ENCODE data around the gene BOD1L2.

Gene BOD1L2

DNA sequence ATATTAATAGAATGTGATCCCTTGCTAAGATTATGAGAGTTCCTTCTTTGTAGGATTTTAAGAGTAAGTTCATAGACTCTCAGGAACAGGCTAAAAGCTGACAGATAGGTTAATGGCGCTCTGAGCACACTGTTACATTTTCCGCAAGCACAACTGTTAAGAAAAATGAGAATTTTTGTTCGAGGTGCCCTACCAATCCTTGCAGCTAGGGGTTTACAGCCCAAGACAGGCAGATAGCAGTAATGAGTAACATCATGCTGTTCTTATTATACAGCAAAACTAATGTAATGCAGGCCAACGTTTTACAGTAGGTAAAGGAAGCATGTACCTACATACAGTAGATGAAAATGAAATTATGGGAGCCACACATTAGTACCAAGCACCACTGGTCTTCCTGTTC, 11.2 kb upstream of the BOD1L2 start:
- DNase-seq (ENCODE audit: low spot score): no peak
- H4K8ac ChIP-seq (ENCODE audit: low read depth, low read length): no peak overlapping the region
- no CpG with 5 or more reads among the region's 4 CpGs for WGBS, 2 donors (ENCODE audit: extremely low coverage in 2 of 2, insufficient read length in 2 of 2, insufficient replicate concordance in 1 of 2)

DNA sequence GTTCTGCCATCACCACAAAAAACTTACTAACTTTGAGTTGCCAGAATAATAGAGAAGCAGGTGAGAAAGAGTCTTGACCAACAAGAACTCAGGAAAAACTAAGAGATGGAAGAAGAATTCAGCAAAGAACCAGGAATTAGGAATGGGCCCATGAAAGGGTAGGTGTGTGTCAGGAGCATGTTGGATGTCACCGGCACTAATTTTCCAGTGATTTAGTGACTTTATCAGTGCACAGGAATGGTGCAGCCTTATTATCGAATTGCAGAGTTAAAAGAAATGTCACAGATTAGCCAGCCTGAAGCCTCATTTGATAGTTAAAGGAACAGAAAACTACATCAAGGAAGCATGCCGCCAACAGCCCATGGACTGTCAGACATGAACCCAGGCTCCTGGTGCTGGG, 9.0 kb upstream of the BOD1L2 start:
- Histone ChIP-seq H2BK120ac (ENCODE audit: low read depth, low read length) (no peak overlapping the region), H3K4me2 (ENCODE audit: insufficient read depth, low read length, poor library complexity, severe bottlenecking) (no peak overlapping the region), H3K9me3 (replicated peaks in 1 of 2; ENCODE audit: control insufficient read depth in 2 of 2, insufficient read depth in 1 of 2, low read depth in 1 of 2, low read length in 2 of 2) (no peaks in the 10 kb centered on the region), H3K18ac (ENCODE audit: low read length) (no peak overlapping the region), H3K36me3 (replicated peaks in 1 of 2; ENCODE audit: control insufficient read depth in 2 of 2, insufficient read depth in 2 of 2, low read length in 2 of 2) (no peaks in the 10 kb centered on the region), H2AK5ac (ENCODE audit: low read depth, low read length) (no peak overlapping the region), H2BK5ac (ENCODE audit: low read length) (no peak overlapping the region), H2BK12ac (ENCODE audit: low read length) (no peak overlapping the region), H4K91ac (ENCODE audit: low read depth, low read length, poor library complexity) (no peak overlapping the region), H3K4me1 (ENCODE audit: control insufficient read depth in 2 of 2, insufficient read depth in 1 of 2, low read depth in 1 of 2, low read length in 2 of 2) (peaks cover 2 to 5% of the 10 kb centered on the region in 2 donors), H2BK15ac (ENCODE audit: low read length) (no peak overlapping the region), H2AFZ (ENCODE audit: low read length) (no peak overlapping the region), H3K14ac (ENCODE audit: low read length) (no peak overlapping the region), H3K9ac (ENCODE audit: low read depth, low read length, poor library complexity) (no peak overlapping the region), H4K8ac (ENCODE audit: low read depth, low read length) (no peak overlapping the region), H3K27ac (replicated peaks; ENCODE audit: low read length) (no peak overlapping the region), H3K79me1 (ENCODE audit: low read depth, low read length) (no peaks in the 10 kb centered on the region), H3K23ac (ENCODE audit: low read depth, low read length, poor library complexity) (no peak overlapping the region), H3K4ac (ENCODE audit: low read length) (no peak overlapping the region), H3K27me3 (ENCODE audit: control insufficient read depth in 3 of 3, insufficient read depth in 3 of 3, low read depth in 1 of 3, low read length in 3 of 3) (no peaks in the 10 kb centered on the region), H3K4me3 (ENCODE audit: low read length in 2 of 2) (no peak overlapping the region)
- no peak for DNase-seq (ENCODE audit: low spot score)
- WGBS, 2 donors (ENCODE audit: extremely low coverage in 2 of 2, insufficient read length in 2 of 2, insufficient replicate concordance in 1 of 2): no CpG with 5 or more reads among the region's 3 CpGs

More for the DNA sequence above, 11.2 kb upstream of the BOD1L2 start:
- Histone ChIP-seq H3K4me2 (ENCODE audit: insufficient read depth, low read length, poor library complexity, severe bottlenecking) (no peak overlapping the region), H3K4me1 (ENCODE audit: control insufficient read depth in 2 of 2, insufficient read depth in 1 of 2, low read depth in 1 of 2, low read length in 2 of 2) (peaks cover 2 to 5% of the 10 kb centered on the region in 2 donors), H3K36me3 (replicated peaks in 1 of 2; ENCODE audit: control insufficient read depth in 2 of 2, insufficient read depth in 2 of 2, low read length in 2 of 2) (no peaks in the 10 kb centered on the region), H2BK12ac (ENCODE audit: low read length) (no peak overlapping the region), H2BK5ac (ENCODE audit: low read length) (no peak overlapping the region), H3K18ac (ENCODE audit: low read length) (no peak overlapping the region), H2BK15ac (ENCODE audit: low read length) (no peak overlapping the region), H3K9me3 (replicated peaks in 1 of 2; ENCODE audit: control insufficient read depth in 2 of 2, insufficient read depth in 1 of 2, low read depth in 1 of 2, low read length in 2 of 2) (no peaks in the 10 kb centered on the region), H2AFZ (ENCODE audit: low read length) (no peak overlapping the region), H4K91ac (ENCODE audit: low read depth, low read length, poor library complexity) (no peak overlapping the region), H3K9ac (ENCODE audit: low read depth, low read length, poor library complexity) (no peak overlapping the region), H2BK120ac (ENCODE audit: low read depth, low read length) (no peak overlapping the region), H3K79me1 (ENCODE audit: low read depth, low read length) (no peaks in the 10 kb centered on the region), H3K14ac (ENCODE audit: low read length) (no peak overlapping the region), H3K27me3 (ENCODE audit: control insufficient read depth in 3 of 3, insufficient read depth in 3 of 3, low read depth in 1 of 3, low read length in 3 of 3) (no peaks in the 10 kb centered on the region), H3K4ac (ENCODE audit: low read length) (no peak overlapping the region), H3K4me3 (ENCODE audit: low read length in 2 of 2) (no peak overlapping the region), H3K23ac (ENCODE audit: low read depth, low read length, poor library complexity) (no peak overlapping the region), H2AK5ac (ENCODE audit: low read depth, low read length) (no peak overlapping the region), H3K27ac (replicated peaks; ENCODE audit: low read length) (no peak overlapping the region)

DNA sequence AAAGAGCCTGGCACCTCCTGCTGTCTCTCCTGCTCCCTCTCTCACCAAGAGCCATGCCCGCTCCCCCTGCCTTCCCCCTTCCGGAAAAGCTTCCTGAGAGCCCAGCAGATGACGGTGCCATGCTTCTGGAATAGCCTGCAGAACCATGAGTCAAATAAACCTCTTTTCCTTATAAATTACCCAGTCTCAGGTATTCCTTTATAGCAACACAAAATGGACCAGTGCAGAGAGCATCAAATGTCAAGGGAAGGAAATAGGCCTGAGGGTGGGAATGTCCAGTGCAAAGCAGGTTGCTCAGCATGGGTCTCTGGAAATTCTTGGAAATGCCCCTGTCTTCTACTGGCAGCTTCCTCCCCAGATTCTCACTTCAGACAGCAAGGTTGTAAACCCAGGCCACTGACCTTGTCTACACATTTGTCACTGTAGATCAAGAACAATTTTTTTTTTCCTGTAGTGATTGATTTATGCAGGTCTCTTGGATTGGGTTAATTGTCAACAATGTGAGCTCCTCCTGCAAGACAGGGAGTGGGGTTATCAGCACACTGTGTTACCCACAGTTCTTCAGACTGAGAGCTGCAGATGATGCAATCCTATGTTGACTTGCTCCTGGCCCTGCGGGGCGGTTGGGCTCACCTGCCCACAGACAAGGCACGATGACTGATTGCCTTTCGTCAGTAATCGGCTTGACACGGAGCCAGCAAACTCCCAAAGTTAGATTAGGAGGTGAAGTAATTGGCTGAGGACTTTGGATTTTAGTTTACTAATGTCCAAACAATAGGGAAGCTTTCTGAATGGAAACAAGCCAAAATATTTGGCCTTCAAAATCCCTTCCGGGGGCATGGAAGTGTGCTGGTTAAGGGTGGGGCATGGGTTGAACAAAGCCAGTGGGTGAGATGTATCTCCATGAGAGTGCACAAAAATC, 5.4 kb upstream of the BOD1L2 start:
- no peak overlapping the region for H3K4me2 ChIP-seq (ENCODE audit: insufficient read depth, low read length, poor library complexity, severe bottlenecking)
- no CpG with 5 or more reads among the region's 10 CpGs for WGBS, 2 donors (ENCODE audit: extremely low coverage in 2 of 2, insufficient read length in 2 of 2, insufficient replicate concordance in 1 of 2)

DNA sequence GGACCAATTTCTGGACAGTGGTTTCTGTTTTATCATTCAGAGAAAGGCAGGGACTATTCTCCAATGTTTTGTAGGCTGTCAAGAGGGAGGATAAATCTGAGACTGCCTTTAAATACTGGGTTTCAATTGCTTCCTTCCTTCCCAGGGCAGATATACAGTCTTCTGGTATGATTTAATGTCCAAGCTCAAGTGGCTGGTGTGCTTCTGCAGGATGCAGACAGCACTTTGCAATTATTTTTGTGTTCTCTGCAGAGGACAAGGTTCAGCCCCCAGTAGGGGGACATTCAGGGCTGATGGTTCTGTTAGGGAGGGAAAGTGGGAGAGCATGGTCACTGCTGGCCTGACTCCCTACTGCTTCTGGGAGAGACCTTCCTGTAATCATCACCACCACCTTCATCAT, 4.6 kb upstream of the BOD1L2 start:
- H3K27ac ChIP-seq (replicated peaks; ENCODE audit: low read length): no peak overlapping the region

More for the DNA sequence above, 5.4 kb upstream of the BOD1L2 start:
- no peak overlapping the region for H2BK5ac ChIP-seq (ENCODE audit: low read length)
- H3K14ac ChIP-seq (ENCODE audit: low read length): no peak overlapping the region
- no peak overlapping the region for H3K4ac ChIP-seq (ENCODE audit: low read length)
- H3K9ac ChIP-seq (ENCODE audit: low read depth, low read length, poor library complexity): no peak overlapping the region
- H3K18ac ChIP-seq (ENCODE audit: low read length): no peak overlapping the region
- no peaks in the 10 kb centered on the region for H3K4me1 ChIP-seq (ENCODE audit: control insufficient read depth in 2 of 2, insufficient read depth in 1 of 2, low read depth in 1 of 2, low read length in 2 of 2)
- DNase-seq (ENCODE audit: low spot score): no peak
- H3K23ac ChIP-seq (ENCODE audit: low read depth, low read length, poor library complexity): no peak overlapping the region
- no peak overlapping the region for H2BK15ac ChIP-seq (ENCODE audit: low read length)
- H2BK120ac ChIP-seq (ENCODE audit: low read depth, low read length): no peak overlapping the region
- no peak overlapping the region for H4K91ac ChIP-seq (ENCODE audit: low read depth, low read length, poor library complexity)
- no peak overlapping the region for H3K27ac ChIP-seq (replicated peaks; ENCODE audit: low read length)
- H2AK5ac ChIP-seq (ENCODE audit: low read depth, low read length): no peak overlapping the region
- H4K8ac ChIP-seq (ENCODE audit: low read depth, low read length): no peak overlapping the region
- H3K27me3 ChIP-seq (ENCODE audit: control insufficient read depth in 3 of 3, insufficient read depth in 3 of 3, low read depth in 1 of 3, low read length in 3 of 3): no peaks in the 10 kb centered on the region
- H2BK12ac ChIP-seq (ENCODE audit: low read length): no peak overlapping the region
- H3K9me3 ChIP-seq (replicated peaks in 1 of 2; ENCODE audit: control insufficient read depth in 2 of 2, insufficient read depth in 1 of 2, low read depth in 1 of 2, low read length in 2 of 2): no peaks in the 10 kb centered on the region
- H3K4me3 ChIP-seq (ENCODE audit: low read length in 2 of 2): no peak overlapping the region
- H3K36me3 ChIP-seq (replicated peaks in 1 of 2; ENCODE audit: control insufficient read depth in 2 of 2, insufficient read depth in 2 of 2, low read length in 2 of 2): no peaks in the 10 kb centered on the region
- no peaks in the 10 kb centered on the region for H3K79me1 ChIP-seq (ENCODE audit: low read depth, low read length)
- H2AFZ ChIP-seq (ENCODE audit: low read length): no peak overlapping the region

More for the DNA sequence above, 4.6 kb upstream of the BOD1L2 start:
- no peaks in the 10 kb centered on the region for H3K36me3 ChIP-seq (replicated peaks in 1 of 2; ENCODE audit: control insufficient read depth in 2 of 2, insufficient read depth in 2 of 2, low read length in 2 of 2)
- H3K79me1 ChIP-seq (ENCODE audit: low read depth, low read length): no peaks in the 10 kb centered on the region
- DNase-seq (ENCODE audit: low spot score): no peak
- H2BK12ac ChIP-seq (ENCODE audit: low read length): no peak overlapping the region
- H3K4me1 ChIP-seq (ENCODE audit: control insufficient read depth in 2 of 2, insufficient read depth in 1 of 2, low read depth in 1 of 2, low read length in 2 of 2): no peaks in the 10 kb centered on the region
- no peak overlapping the region for H3K23ac ChIP-seq (ENCODE audit: low read depth, low read length, poor library complexity)
- H3K14ac ChIP-seq (ENCODE audit: low read length): no peak overlapping the region
- H2BK5ac ChIP-seq (ENCODE audit: low read length): no peak overlapping the region
- H3K4ac ChIP-seq (ENCODE audit: low read length): no peak overlapping the region
- H3K27me3 ChIP-seq (ENCODE audit: control insufficient read depth in 3 of 3, insufficient read depth in 3 of 3, low read depth in 1 of 3, low read length in 3 of 3): no peaks in the 10 kb centered on the region
- H3K4me2 ChIP-seq (ENCODE audit: insufficient read depth, low read length, poor library complexity, severe bottlenecking): no peak overlapping the region
- H3K18ac ChIP-seq (ENCODE audit: low read length): no peak overlapping the region
- no peak overlapping the region for H2BK15ac ChIP-seq (ENCODE audit: low read length)
- H3K9ac ChIP-seq (ENCODE audit: low read depth, low read length, poor library complexity): no peak overlapping the region
- no peak overlapping the region for H3K4me3 ChIP-seq (ENCODE audit: low read length in 2 of 2)
- no peak overlapping the region for H2AK5ac ChIP-seq (ENCODE audit: low read depth, low read length)
- H2BK120ac ChIP-seq (ENCODE audit: low read depth, low read length): no peak overlapping the region
- no peak overlapping the region for H4K8ac ChIP-seq (ENCODE audit: low read depth, low read length)
- no peak overlapping the region for H4K91ac ChIP-seq (ENCODE audit: low read depth, low read length, poor library complexity)
- no peak overlapping the region for H2AFZ ChIP-seq (ENCODE audit: low read length)
- H3K9me3 ChIP-seq (replicated peaks in 1 of 2; ENCODE audit: control insufficient read depth in 2 of 2, insufficient read depth in 1 of 2, low read depth in 1 of 2, low read length in 2 of 2): no peaks in the 10 kb centered on the region
